ENCODE measurements around the gene SPI1. TPM values are rescaled to one million over a fixed set of nuclear protein-coding genes. Genes with fewer than 3 reads are reported as not detected.

Gene SPI1
- total RNA-seq, 2 experiments from 2014 or later: 4.9 to 5.9 TPM

GRCh38 chr11:47308050-47308823, 70.1 kb downstream of the SPI1 start:
- no peak overlapping the region for H3K4me3 Mint-ChIP-seq
- no peak overlapping the region for H3K4me3 ChIP-seq (ENCODE audit: low read length)
- H3K4me1 ChIP-seq (ENCODE audit: insufficient read depth, low read length): no peaks in the 10 kb centered on the region
- H3K27ac ChIP-seq (ENCODE audit: low read depth in 1 of 2, low read length in 2 of 2): no peak overlapping the region
- peaks cover 2 to 5% of the 10 kb centered on the region in 2 experiments for H3K9me3 ChIP-seq (ENCODE audit: control insufficient read depth in 1 of 2, insufficient read depth in 1 of 2, low read length in 2 of 2)
- H3K36me3 ChIP-seq (ENCODE audit: insufficient read depth, low read length): peaks cover 88% of the 10 kb centered on the region
- ChIA-PET CTCF (no interaction called here), POLR2A (no interaction called here)
- H3K27me3 Mint-ChIP-seq: no peaks in the 10 kb centered on the region
- no peaks in the 10 kb centered on the region for H3K4me1 Mint-ChIP-seq (ENCODE audit: low read depth)
- no peak for DNase-seq
- TF ChIP-seq, protein P1, sequence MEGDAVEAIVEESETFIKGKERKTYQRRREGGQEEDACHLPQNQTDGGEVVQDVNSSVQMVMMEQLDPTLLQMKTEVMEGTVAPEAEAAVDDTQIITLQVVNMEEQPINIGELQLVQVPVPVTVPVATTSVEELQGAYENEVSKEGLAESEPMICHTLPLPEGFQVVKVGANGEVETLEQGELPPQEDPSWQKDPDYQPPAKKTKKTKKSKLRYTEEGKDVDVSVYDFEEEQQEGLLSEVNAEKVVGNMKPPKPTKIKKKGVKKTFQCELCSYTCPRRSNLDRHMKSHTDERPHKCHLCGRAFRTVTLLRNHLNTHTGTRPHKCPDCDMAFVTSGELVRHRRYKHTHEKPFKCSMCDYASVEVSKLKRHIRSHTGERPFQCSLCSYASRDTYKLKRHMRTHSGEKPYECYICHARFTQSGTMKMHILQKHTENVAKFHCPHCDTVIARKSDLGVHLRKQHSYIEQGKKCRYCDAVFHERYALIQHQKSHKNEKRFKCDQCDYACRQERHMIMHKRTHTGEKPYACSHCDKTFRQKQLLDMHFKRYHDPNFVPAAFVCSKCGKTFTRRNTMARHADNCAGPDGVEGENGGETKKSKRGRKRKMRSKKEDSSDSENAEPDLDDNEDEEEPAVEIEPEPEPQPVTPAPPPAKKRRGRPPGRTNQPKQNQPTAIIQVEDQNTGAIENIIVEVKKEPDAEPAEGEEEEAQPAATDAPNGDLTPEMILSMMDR (IDR thresholded peaks at IDR 0.05): no peak
- peaks cover 98% of the 10 kb centered on the region for H3K36me3 Mint-ChIP-seq (ENCODE audit: low read depth)
- H3K9me3 Mint-ChIP-seq: no peaks in the 10 kb centered on the region
- no peak overlapping the region for H3K27ac Mint-ChIP-seq
- intact Hi-C loops (cut with DNase I, micrococcal nuclease): no loop called here
- H3K27me3 ChIP-seq (ENCODE audit: control insufficient read depth in 1 of 2, insufficient read depth in 2 of 2, low read length in 2 of 2): no peaks in the 10 kb centered on the region
- ATAC-seq (ENCODE audit: poor library complexity): no peak

- peaks cover 99% of the 10 kb centered on the region for H3K36me3 Mint-ChIP-seq (ENCODE audit: low read depth)
- Histone ChIP-seq H3K27me3 (ENCODE audit: control insufficient read depth in 1 of 2, insufficient read depth in 2 of 2, low read length in 2 of 2) (no peaks in the 10 kb centered on the region), H3K36me3 (ENCODE audit: insufficient read depth, low read length) (peaks cover 86% of the 10 kb centered on the region), H3K9me3 (ENCODE audit: control insufficient read depth in 1 of 2, insufficient read depth in 1 of 2, low read length in 2 of 2) (peaks cover 9 to 13% of the 10 kb centered on the region in 2 experiments), H3K4me1 (ENCODE audit: insufficient read depth, low read length) (no peaks in the 10 kb centered on the region), H3K4me3 (ENCODE audit: low read length) (no peak overlapping the region), H3K27ac (ENCODE audit: low read depth in 1 of 2, low read length in 2 of 2) (no peak overlapping the region)
- POLR2A ChIA-PET: interaction anchor here (0.7 to 1.0 kb wide), 2 partner anchors 57 to 91 kb away, joined by 3 to 4 read pairs; partner anchors contain the start of genes ACP2 and DDB2
- H3K9me3 Mint-ChIP-seq: peaks cover 6% of the 10 kb centered on the region
- CTCF ChIA-PET: interaction anchor here (0.9 kb wide), 1 partner anchor 164 kb away, joined by 3 read pairs; no protein-coding TSS in a partner anchor
- no peaks in the 10 kb centered on the region for H3K27me3 Mint-ChIP-seq
- H3K4me1 Mint-ChIP-seq (ENCODE audit: low read depth): no peaks in the 10 kb centered on the region
- TF ChIP-seq, protein P1 (IDR thresholded peaks at IDR 0.05): no peak
- intact Hi-C loops (cut with DNase I, micrococcal nuclease): no loop called here
- no peak for DNase-seq
- ATAC-seq (ENCODE audit: poor library complexity): no peak
- no peak overlapping the region for H3K4me3 Mint-ChIP-seq
- no peak overlapping the region for H3K27ac Mint-ChIP-seq
Observed at GRCh38 chr11:47306484-47306844, 71.9 kb downstream of the SPI1 start.

GRCh38 chr11:47305734-47306483, 72.4 kb downstream of the SPI1 start:
- DNase-seq (no peak), ATAC-seq (ENCODE audit: poor library complexity) (no peak)
- Mint-ChIP-seq H3K27ac (no peak overlapping the region), H3K9me3 (peaks cover 6% of the 10 kb centered on the region), H3K36me3 (ENCODE audit: low read depth) (peaks cover 99% of the 10 kb centered on the region), H3K4me3 (no peak overlapping the region), H3K4me1 (ENCODE audit: low read depth) (no peaks in the 10 kb centered on the region), H3K27me3 (no peaks in the 10 kb centered on the region)
- no peak overlapping the region for H3K4me3 ChIP-seq (ENCODE audit: low read length)
- POLR2A ChIA-PET: interaction anchor here (1.0 kb wide), 1 partner anchor 91 kb away, joined by 4 read pairs; the partner anchor contains the start of gene DDB2
- intact Hi-C loops (cut with DNase I, micrococcal nuclease): no loop called here
- TF ChIP-seq, protein P1 (IDR thresholded peaks at IDR 0.05): no peak
- CTCF ChIA-PET: interaction anchor here (0.9 kb wide), 1 partner anchor 164 kb away, joined by 3 read pairs; no protein-coding TSS in a partner anchor
- no peaks in the 10 kb centered on the region for H3K4me1 ChIP-seq (ENCODE audit: insufficient read depth, low read length)
- peaks cover 81% of the 10 kb centered on the region for H3K36me3 ChIP-seq (ENCODE audit: insufficient read depth, low read length)
- no peaks in the 10 kb centered on the region for H3K27me3 ChIP-seq (ENCODE audit: control insufficient read depth in 1 of 2, insufficient read depth in 2 of 2, low read length in 2 of 2)
- peaks cover 9 to 13% of the 10 kb centered on the region in 2 experiments for H3K9me3 ChIP-seq (ENCODE audit: control insufficient read depth in 1 of 2, insufficient read depth in 1 of 2, low read length in 2 of 2)
- H3K27ac ChIP-seq (ENCODE audit: low read depth in 1 of 2, low read length in 2 of 2): no peak overlapping the region

Small RNA genes lying within 50 kb of the gene (microRNA-seq; reads per million reads assigned to microRNA genes)
- gene MIR4487 (ENCODE audit: borderline microRNAs expressed, borderline replicate concordance): not detected

Other genes with a start within 250 kb of the SPI1 start
- 100 to 1,000 TPM; 161 to 174 TPM for gene ARFGAP2, start 201.7 kb downstream of the SPI1 start, total RNA-seq
- under 1 TPM in 1 of 2 experiments, not detected in 1; 0.27 TPM for gene PACSIN3, start 192.1 kb downstream of the SPI1 start, total RNA-seq
- gene DDB2, start 163.6 kb downstream of the SPI1 start, total RNA-seq: 10 to 100 TPM; 57.3 to 57.6 TPM
- 10 to 100 TPM; 16.8 to 17.2 TPM for gene ACP2, start 129.7 kb downstream of the SPI1 start, total RNA-seq
- 1 to 10 TPM; 1.8 to 2.3 TPM for gene NR1H3, start 120.6 kb downstream of the SPI1 start, total RNA-seq
- 100 to 1,000 TPM; 161 to 178 TPM for gene MADD, start 108.4 kb downstream of the SPI1 start, total RNA-seq
- gene MYBPC3, start 25.8 kb downstream of the SPI1 start, total RNA-seq: not detected
- gene SLC39A13, start 30.0 kb upstream of the SPI1 start, total RNA-seq: 10 to 100 TPM; 36.6 to 39.2 TPM
- gene PSMC3, start 47.9 kb upstream of the SPI1 start, total RNA-seq: 10 to 100 TPM; 51.3 to 59.5 TPM
- under 1 TPM; 0.56 to 0.85 TPM for gene RAPSN, start 70.6 kb upstream of the SPI1 start, total RNA-seq
- 100 to 1,000 TPM; 103 to 111 TPM for gene CELF1, start 174.6 kb upstream of the SPI1 start, total RNA-seq
- 10 to 100 TPM; 18.9 to 26.7 TPM for gene PTPMT1, start 187.1 kb upstream of the SPI1 start, total RNA-seq
- 10 to 100 TPM; 29.1 to 30.2 TPM for gene KBTBD4, start 200.4 kb upstream of the SPI1 start, total RNA-seq
- 100 to 1,000 TPM; 139 to 144 TPM for gene NDUFS3, start 200.5 kb upstream of the SPI1 start, total RNA-seq
- gene FAM180B, start 208.1 kb upstream of the SPI1 start, total RNA-seq: under 1 TPM; 0.55 to 0.92 TPM
- gene C1QTNF4, start 215.9 kb upstream of the SPI1 start, total RNA-seq: under 1 TPM; 0.41 to 0.92 TPM

Data from CD4-positive, alpha-beta T cell (primary cell).